Measurements from ENCODE around the gene SNX25. TPM values are rescaled to one million over a fixed set of nuclear protein-coding genes. Genes with fewer than 3 reads are reported as not detected.

The SNX25 gene
- polyA plus RNA-seq, 1 experiment: 11.7 TPM

DNA sequence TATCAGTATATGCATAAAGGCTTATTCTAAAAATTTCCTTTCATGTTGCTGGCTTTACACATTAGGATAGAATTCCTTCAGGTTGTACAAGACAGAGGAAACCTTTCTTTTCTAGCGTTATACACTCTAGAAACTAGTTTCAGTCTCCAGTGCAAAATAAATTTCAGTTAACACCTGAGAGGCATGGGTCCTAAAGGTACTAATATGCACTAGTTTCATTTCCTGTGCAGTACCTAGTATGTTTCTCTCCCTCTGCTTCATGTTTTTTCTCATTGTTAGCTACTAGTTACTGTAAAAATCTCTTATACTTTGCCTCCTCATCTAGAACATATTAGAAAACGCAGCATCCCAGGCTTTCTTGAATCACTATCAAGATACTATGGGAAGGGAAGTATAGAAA is 54.0 kb downstream of the SNX25 start:
- H3K27me3 ChIP-seq (ENCODE audit: control insufficient read depth, insufficient read depth, low read length): no peaks in the 10 kb centered on the region
- TF ChIP-seq, protein P1, sequence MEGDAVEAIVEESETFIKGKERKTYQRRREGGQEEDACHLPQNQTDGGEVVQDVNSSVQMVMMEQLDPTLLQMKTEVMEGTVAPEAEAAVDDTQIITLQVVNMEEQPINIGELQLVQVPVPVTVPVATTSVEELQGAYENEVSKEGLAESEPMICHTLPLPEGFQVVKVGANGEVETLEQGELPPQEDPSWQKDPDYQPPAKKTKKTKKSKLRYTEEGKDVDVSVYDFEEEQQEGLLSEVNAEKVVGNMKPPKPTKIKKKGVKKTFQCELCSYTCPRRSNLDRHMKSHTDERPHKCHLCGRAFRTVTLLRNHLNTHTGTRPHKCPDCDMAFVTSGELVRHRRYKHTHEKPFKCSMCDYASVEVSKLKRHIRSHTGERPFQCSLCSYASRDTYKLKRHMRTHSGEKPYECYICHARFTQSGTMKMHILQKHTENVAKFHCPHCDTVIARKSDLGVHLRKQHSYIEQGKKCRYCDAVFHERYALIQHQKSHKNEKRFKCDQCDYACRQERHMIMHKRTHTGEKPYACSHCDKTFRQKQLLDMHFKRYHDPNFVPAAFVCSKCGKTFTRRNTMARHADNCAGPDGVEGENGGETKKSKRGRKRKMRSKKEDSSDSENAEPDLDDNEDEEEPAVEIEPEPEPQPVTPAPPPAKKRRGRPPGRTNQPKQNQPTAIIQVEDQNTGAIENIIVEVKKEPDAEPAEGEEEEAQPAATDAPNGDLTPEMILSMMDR (IDR thresholded peaks at IDR 0.05; ENCODE audit: insufficient read depth, low read depth, low read length): no peak
- no peak for DNase-seq (ENCODE audit: low read depth)
- H3K36me3 ChIP-seq (ENCODE audit: control insufficient read depth, insufficient read depth, low read length): peaks cover 2% of the 10 kb centered on the region; the same call in 1 of the 2 replicates
- no peak overlapping the region for H3K4me3 ChIP-seq (ENCODE audit: low read depth, low read length)
- ChIA-PET CTCF (no interaction called here), POLR2A (no interaction called here)

DNA sequence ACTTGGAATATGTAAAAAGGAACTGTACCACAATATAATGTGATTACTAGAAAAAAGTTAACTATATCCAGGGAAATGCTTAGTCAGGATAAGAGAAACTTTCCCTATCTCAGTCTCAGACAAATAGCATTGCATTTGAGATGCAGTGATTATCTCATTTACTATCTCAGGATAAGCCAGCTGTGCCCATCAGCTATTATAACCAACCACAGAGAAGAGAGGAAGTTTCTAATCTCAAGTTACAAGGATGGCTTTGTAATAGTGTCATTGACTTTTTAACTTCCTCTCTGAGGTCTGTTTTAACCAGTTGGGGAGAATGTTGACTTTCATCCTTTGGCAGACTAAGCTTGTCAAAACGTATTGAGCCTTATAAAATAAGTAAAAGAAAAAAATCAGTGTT is 56.5 kb downstream of the SNX25 start:
- H3K36me3 ChIP-seq (ENCODE audit: control insufficient read depth, insufficient read depth, low read length): peaks cover 1% of the 10 kb centered on the region; the same call in 1 of the 2 replicates
- H3K4me3 ChIP-seq (ENCODE audit: low read depth, low read length): no peak overlapping the region
- ChIA-PET POLR2A (no interaction called here), CTCF (interaction anchor here (0.6 to 1.5 kb wide), 2 partner anchors 8 to 17 kb away, joined by 3 read pairs; no protein-coding TSS in a partner anchor)
- TF ChIP-seq, protein P1 (IDR thresholded peaks at IDR 0.05; ENCODE audit: insufficient read depth, low read depth, low read length): no peak
- no peaks in the 10 kb centered on the region for H3K27me3 ChIP-seq (ENCODE audit: control insufficient read depth, insufficient read depth, low read length)
- no peak for DNase-seq (ENCODE audit: low read depth)

DNA sequence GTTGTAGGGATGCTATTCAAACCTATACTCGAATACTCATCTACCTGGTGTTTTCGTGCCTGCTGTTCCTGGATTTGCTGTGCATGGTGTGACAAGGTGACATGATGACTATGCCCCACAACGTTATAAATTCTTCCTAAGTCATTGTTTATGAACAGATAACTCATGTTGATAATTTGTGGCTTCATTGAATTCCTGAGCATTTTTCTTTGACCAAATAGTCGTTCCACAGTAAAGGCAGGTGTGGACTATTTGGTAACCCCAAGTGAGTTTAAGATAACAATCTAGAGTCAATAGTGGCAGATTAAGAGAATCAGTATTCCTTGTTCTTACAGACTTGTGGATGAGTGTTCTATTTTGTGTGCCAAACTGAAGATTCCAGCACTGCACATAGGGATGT is 59.9 kb downstream of the SNX25 start:
- H3K36me3 ChIP-seq (ENCODE audit: control insufficient read depth, insufficient read depth, low read length): no peaks in the 10 kb centered on the region; the same call in 1 of the 2 replicates
- H3K4me3 ChIP-seq (ENCODE audit: low read depth, low read length): no peak overlapping the region
- ChIA-PET CTCF (no interaction called here), POLR2A (no interaction called here)
- no peak for DNase-seq (ENCODE audit: low read depth)
- TF ChIP-seq, protein P1 (IDR thresholded peaks at IDR 0.05; ENCODE audit: insufficient read depth, low read depth, low read length): no peak
- no peaks in the 10 kb centered on the region for H3K27me3 ChIP-seq (ENCODE audit: control insufficient read depth, insufficient read depth, low read length)

DNA sequence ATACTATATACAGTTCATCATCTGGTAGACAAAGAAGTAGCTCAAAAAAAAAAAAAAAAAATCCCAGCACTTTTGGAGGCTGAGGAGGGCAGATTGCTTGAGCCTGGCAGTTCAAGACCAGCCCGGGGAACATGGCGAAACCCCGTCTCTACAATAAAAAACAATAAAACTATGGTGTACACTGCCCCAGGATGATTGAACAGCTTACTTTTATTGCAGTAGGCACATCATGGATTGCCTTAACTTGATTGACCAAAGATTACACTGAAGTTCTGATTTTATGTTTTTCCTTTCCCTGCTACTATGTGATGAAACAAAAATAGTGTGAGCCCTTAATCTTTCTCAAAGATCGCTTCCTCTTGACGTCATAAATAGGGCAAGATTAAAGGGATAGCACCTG is 60.6 kb downstream of the SNX25 start:
- no peaks in the 10 kb centered on the region; the same call in 1 of the 2 replicates for H3K36me3 ChIP-seq (ENCODE audit: control insufficient read depth, insufficient read depth, low read length)
- H3K4me3 ChIP-seq (ENCODE audit: low read depth, low read length): no peak overlapping the region
- POLR2A ChIA-PET: no interaction called here
- TF ChIP-seq, protein P1 (IDR thresholded peaks at IDR 0.05; ENCODE audit: insufficient read depth, low read depth, low read length): no peak
- H3K27me3 ChIP-seq (ENCODE audit: control insufficient read depth, insufficient read depth, low read length): no peaks in the 10 kb centered on the region
- CTCF ChIA-PET: no interaction called here
- no peak for DNase-seq (ENCODE audit: low read depth)

DNA sequence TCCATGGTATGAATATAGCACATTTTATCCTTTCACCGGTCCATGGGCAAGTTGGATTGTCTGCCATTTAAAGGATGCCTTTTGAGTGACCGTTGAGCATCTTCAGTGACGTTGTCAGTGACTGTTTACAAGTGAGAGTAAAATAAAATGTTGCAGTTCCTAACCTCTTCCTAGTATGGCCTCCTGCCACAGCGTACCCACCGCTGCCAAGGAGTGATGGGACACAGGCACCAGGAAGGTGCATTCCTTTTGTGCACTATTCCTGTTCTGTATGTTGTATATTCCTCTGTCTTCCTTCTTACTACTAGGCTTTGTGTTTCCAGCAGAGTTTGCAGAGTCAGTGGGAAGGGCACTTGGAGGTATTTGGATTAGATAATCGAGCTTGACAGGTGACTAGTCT is 61.5 kb downstream of the SNX25 start:
- CTCF ChIA-PET: interaction anchor here (0.6 kb wide), 1 partner anchor 1425 kb away, joined by 3 read pairs; no protein-coding TSS in a partner anchor
- Histone ChIP-seq H3K4me3 (ENCODE audit: low read depth, low read length) (no peak overlapping the region), H3K36me3 (ENCODE audit: control insufficient read depth, insufficient read depth, low read length) (no peaks in the 10 kb centered on the region; the same call in 1 of the 2 replicates), H3K27me3 (ENCODE audit: control insufficient read depth, insufficient read depth, low read length) (no peaks in the 10 kb centered on the region)
- TF ChIP-seq, protein P1 (IDR thresholded peaks at IDR 0.05; ENCODE audit: insufficient read depth, low read depth, low read length): no peak
- POLR2A ChIA-PET: no interaction called here
- no peak for DNase-seq (ENCODE audit: low read depth)

Data from BJ (cell line).